H7 (cell line): Measurements from ENCODE around the gene ITSN1. TPM values are rescaled to one million over a fixed set of nuclear protein-coding genes. Genes with fewer than 3 reads are reported as not detected.

Experiments
- DNase-seq: peaks from one replicate; pipeline ENCODE4 v3.0.0; 2012
- H3K27me3 ChIP-seq: 2 replicates; pipeline ENCODE4 v1.6.0; 2011; ENCODE audit warnings: mild to moderate bottlenecking, low read length; ENCODE audit not compliant: control insufficient read depth, insufficient read depth
- H3K36me3 ChIP-seq: replicated peaks from 2 replicates; pipeline ENCODE4 v1.5.1; 2011; ENCODE audit warnings: low read length; ENCODE audit not compliant: control insufficient read depth, insufficient read depth
- H3K4me3 ChIP-seq: 2 replicates; pipeline ENCODE4 v1.5.1; 2011; ENCODE audit warnings: low read depth, mild to moderate bottlenecking, control low read depth, low read length, moderate library complexity; ENCODE audit not compliant: insufficient read depth
- total RNA-seq: library from RNA; depleted of rRNA; stranded (reverse); fragments of >200 nt; shearing (Covaris generic); gene quantifications from 2 replicates; pipeline ENCODE4 v1.2.3, GENCODE V29; 2014

Gene ITSN1
- total RNA-seq, 1 experiment from 2014 or later, result 44.3 TPM

DNA sequence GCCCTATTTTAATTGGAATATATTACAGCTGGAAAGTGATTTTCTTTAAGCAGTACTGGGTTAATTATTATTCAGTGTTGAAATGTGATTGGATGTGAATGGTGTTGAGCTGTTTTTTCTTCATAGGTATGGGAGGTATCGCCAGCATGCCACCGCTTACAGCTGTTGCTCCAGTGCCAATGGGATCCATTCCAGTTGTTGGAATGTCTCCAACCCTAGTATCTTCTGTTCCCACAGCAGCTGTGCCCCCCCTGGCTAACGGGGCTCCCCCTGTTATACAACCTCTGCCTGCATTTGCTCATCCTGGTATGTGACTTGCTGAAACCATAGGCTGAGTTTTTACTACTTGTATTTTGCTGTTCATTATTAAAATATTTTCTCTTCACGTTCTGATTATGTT lies 107.7 kb downstream of the ITSN1 start:
- DNase-seq, result no peak
- Histone ChIP-seq H3K36me3 (no peaks in the 10 kb centered on the region), H3K4me3 (no peak overlapping the region), H3K27me3 (no peaks in the 10 kb centered on the region)

GRCh38 chr21:33751120-33751519 lies 108.8 kb downstream of the ITSN1 start:
- no peaks in the 10 kb centered on the region for H3K27me3 ChIP-seq
- H3K36me3 ChIP-seq, result no peaks in the 10 kb centered on the region
- DNase-seq, result no peak
- no peak overlapping the region for H3K4me3 ChIP-seq

- DNase-seq, result no peak
- no peaks in the 10 kb centered on the region for H3K36me3 ChIP-seq
- H3K27me3 ChIP-seq, result no peaks in the 10 kb centered on the region
- no peak overlapping the region for H3K4me3 ChIP-seq
These were observed 109.2 kb downstream of the ITSN1 start for GRCh38 chr21:33751533-33751932.

DNA sequence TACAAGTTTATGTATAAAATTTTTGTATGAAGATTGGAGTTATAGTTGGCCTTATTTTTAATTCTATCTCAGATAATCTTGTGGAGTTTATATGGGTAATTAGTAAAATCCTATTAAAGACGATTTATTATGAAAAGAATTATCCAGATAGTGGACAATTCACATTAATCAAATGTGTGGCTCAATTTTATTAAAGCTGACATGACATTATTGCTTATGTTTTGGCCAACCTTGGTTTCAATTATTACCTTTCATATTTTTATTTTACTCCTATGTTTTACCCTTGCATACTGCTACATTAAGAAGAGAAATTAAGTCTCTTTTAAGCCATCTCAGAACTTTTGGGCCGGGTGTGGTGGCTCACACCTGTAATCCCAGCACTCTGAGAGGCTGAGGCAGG lies 110.0 kb downstream of the ITSN1 start:
- no peak for DNase-seq
- H3K27me3 ChIP-seq, result no peaks in the 10 kb centered on the region
- no peak overlapping the region for H3K4me3 ChIP-seq
- no peaks in the 10 kb centered on the region for H3K36me3 ChIP-seq

DNA sequence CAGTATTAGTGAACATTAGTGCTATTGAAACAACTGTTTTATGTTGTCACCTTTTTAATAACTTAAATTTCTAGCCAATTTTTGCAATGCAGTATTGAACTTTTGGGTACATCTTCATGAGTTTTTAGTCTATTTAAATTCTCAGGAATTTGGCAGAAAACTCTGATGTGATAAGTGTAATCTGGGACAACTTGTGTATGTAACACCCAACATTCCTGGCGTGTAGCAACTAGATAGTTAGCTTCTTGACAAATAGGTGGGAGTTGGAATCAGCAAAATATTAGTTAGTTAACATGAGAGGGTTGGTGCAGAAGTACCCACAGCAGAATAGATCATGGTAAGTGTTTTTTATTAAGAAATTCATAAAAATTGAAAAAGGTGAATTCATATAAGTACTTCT lies 111.6 kb downstream of the ITSN1 start:
- no peak overlapping the region for H3K4me3 ChIP-seq
- no peak for DNase-seq
- H3K36me3 ChIP-seq, result no peaks in the 10 kb centered on the region
- no peaks in the 10 kb centered on the region for H3K27me3 ChIP-seq

DNA sequence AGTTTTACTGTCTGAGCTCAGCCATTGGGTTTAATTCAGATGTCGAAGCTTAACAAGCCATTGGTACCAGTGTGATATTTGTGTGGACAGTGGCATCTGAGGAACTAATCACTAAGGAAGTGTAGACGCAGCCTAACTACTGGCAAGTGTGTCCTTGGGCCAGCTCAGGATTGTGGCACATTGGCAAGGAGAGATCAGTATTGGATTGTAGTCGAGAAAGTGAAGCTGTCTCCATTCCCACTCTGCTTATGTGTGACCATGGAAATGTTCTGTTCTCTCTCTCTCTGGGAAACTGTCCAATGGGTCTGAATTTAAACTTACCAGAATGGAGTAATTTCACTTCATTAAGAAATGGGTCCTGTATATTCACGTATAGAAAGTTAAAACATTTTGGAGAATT lies 112.2 kb downstream of the ITSN1 start:
- Histone ChIP-seq H3K4me3 (no peak overlapping the region), H3K27me3 (no peaks in the 10 kb centered on the region), H3K36me3 (no peaks in the 10 kb centered on the region)
- DNase-seq, result no peak

DNA sequence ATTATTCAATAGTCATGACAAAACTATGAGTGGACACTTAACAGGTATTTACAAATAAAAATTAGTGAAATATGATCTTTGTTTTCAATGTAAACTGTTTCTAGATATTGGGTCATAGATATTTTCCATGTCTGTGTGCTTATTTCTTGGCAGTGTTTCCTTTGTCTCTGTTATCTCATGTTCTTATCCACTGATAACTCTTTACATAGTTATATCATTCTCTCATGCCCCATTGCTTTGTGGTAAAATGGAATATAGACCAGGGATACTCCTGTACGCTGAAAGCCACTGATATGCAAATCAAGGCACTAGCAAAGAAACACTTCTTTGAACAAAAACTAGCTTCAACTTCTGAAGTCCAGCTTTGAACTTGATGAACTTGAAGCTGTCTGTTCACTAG lies 113.1 kb downstream of the ITSN1 start:
- no peak for DNase-seq
- no peaks in the 10 kb centered on the region for H3K36me3 ChIP-seq

GRCh38 chr21:33760641-33761440 lies 118.5 kb downstream of the ITSN1 start:
- no peak overlapping the region for H3K4me3 ChIP-seq

More for the DNA sequence above, 113.1 kb downstream of the ITSN1 start:
- Histone ChIP-seq H3K4me3 (no peak overlapping the region), H3K27me3 (no peaks in the 10 kb centered on the region)

GRCh38 chr21:33761441-33762036 lies 119.2 kb downstream of the ITSN1 start:
- Histone ChIP-seq H3K27me3 (no peaks in the 10 kb centered on the region), H3K36me3 (no peaks in the 10 kb centered on the region; the same call in 1 of the 2 replicates), H3K4me3 (no peak overlapping the region)
- DNase-seq, result no peak

More at GRCh38 chr21:33760641-33761440, 118.5 kb downstream of the ITSN1 start:
- no peaks in the 10 kb centered on the region for H3K27me3 ChIP-seq
- no peak for DNase-seq
- no peaks in the 10 kb centered on the region for H3K36me3 ChIP-seq

- Histone ChIP-seq H3K4me3 (no peak overlapping the region), H3K27me3 (no peaks in the 10 kb centered on the region), H3K36me3 (no peaks in the 10 kb centered on the region; the same call in 1 of the 2 replicates)
- DNase-seq, result no peak
These were observed 120.7 kb downstream of the ITSN1 start for GRCh38 chr21:33762803-33763581.

- no peak for DNase-seq
- no peaks in the 10 kb centered on the region for H3K27me3 ChIP-seq
- H3K4me3 ChIP-seq, result no peak overlapping the region
- peaks cover 1% of the 10 kb centered on the region for H3K36me3 ChIP-seq
These were observed 121.2 kb downstream of the ITSN1 start for GRCh38 chr21:33763582-33763899.

- Histone ChIP-seq H3K4me3 (no peak overlapping the region), H3K27me3 (no peaks in the 10 kb centered on the region), H3K36me3 (peaks cover 11% of the 10 kb centered on the region)
- DNase-seq, result no peak
These were observed 124.9 kb downstream of the ITSN1 start for GRCh38 chr21:33767236-33767635.

- Histone ChIP-seq H3K36me3 (peaks cover 11% of the 10 kb centered on the region), H3K4me3 (no peak overlapping the region), H3K27me3 (no peaks in the 10 kb centered on the region)
- no peak for DNase-seq
These were observed 125.7 kb downstream of the ITSN1 start for GRCh38 chr21:33767960-33768359.

GRCh38 chr21:33769057-33769456 lies 126.8 kb downstream of the ITSN1 start:
- no peak overlapping the region for H3K4me3 ChIP-seq
- DNase-seq, result no peak
- H3K36me3 ChIP-seq, result peaks cover 11% of the 10 kb centered on the region
- no peaks in the 10 kb centered on the region for H3K27me3 ChIP-seq

GRCh38 chr21:33770542-33770941 lies 128.2 kb downstream of the ITSN1 start:
- Histone ChIP-seq H3K36me3 (peaks cover 15% of the 10 kb centered on the region), H3K27me3 (no peaks in the 10 kb centered on the region), H3K4me3 (no peak overlapping the region)
- no peak for DNase-seq
